H1 (cell line): ENCODE results near the gene PPP1R12C. TPM values are rescaled to one million over a fixed set of nuclear protein-coding genes. Genes with fewer than 3 reads are reported as not detected.

ENCODE experiments used
- CTCF ChIA-PET: fragments of 300-600 bp; sonication (Branson Sonifier 250); formaldehyde crosslinking; loops from one replicate; lab custom pipeline; 2021; ENCODE audit not compliant: partially characterized antibody; lab: Charles Lee
- POLR2A ChIA-PET: fragments of 300-600 bp; sonication (Branson Sonifier 250); formaldehyde crosslinking; loops from one replicate; lab custom pipeline; 2021; ENCODE audit warnings: inconsistent platforms; ENCODE audit not compliant: partially characterized antibody; lab: Charles Lee
- DNase-seq, 2 experiments: peaks; one replicate each; pipeline versions ENCODE4 v3.0.0 to v3.0.0-alpha.2; 2010 to 2022; ENCODE audit warnings: low spot score in 2 of 2, low read depth in 1 of 2, mixed read lengths in 1 of 2
- FAIRE-seq: peaks from 2 replicates; lab custom pipeline; 2011; peaks lifted over from hg19 to GRCh38; lab: Jason Lieb, UNC
- H2AFZ ChIP-seq: 2 replicates; pipeline ENCODE4 v1.8.1; 2012; ENCODE audit warnings: low read length, inconsistent platforms
- H2AK5ac ChIP-seq: 2 replicates; pipeline ENCODE4 v1.6.1; 2013; ENCODE audit warnings: low read depth, low read length
- H2BK120ac ChIP-seq: replicated peaks from 2 replicates; pipeline ENCODE3; 2013; ENCODE audit warnings: low read depth, low read length, inconsistent platforms
- H2BK12ac ChIP-seq: 2 replicates; pipeline ENCODE4 v1.6.1; 2013; ENCODE audit warnings: low read depth, low read length
- H2BK15ac ChIP-seq: 2 replicates; pipeline ENCODE4 v1.6.1; 2013; ENCODE audit warnings: low read length
- H2BK20ac ChIP-seq: 2 replicates; pipeline ENCODE4 v1.6.1; 2013; ENCODE audit warnings: low read length
- H2BK5ac ChIP-seq: 2 replicates; pipeline ENCODE4 v1.6.1; 2013; ENCODE audit warnings: low read depth, low read length
- H3K14ac ChIP-seq: 2 replicates; pipeline ENCODE4 v1.6.1; 2013; ENCODE audit warnings: inconsistent platforms; ENCODE audit not compliant: insufficient read length
- H3K18ac ChIP-seq: 2 replicates; pipeline ENCODE4 v1.6.1; 2013; ENCODE audit warnings: low read length; ENCODE audit errors: extremely low read depth
- H3K23ac ChIP-seq: 2 replicates; pipeline ENCODE4 v1.6.1; 2013; ENCODE audit warnings: inconsistent platforms; ENCODE audit not compliant: insufficient read length
- H3K23me2 ChIP-seq: 2 replicates; pipeline ENCODE4 v1.6.1; 2013; ENCODE audit warnings: low read depth, low read length
- H3K27ac ChIP-seq: 2 replicates; pipeline ENCODE4 v1.6.1; 2011; ENCODE audit warnings: low read depth, low read length, inconsistent platforms
- H3K27me3 ChIP-seq, 4 experiments: replicated peaks in 1 of 4; 1 replicate in 1 of 4; 2 replicates in 3 of 4; pipeline versions ENCODE4 v1.6.1 to v1.8.1; 2011 to 2013; ENCODE audit warnings: low read length in 3 of 4, mild to moderate bottlenecking in 3 of 4, inconsistent platforms in 2 of 4, mixed read lengths in 2 of 4, moderate library complexity in 1 of 4; ENCODE audit not compliant: control insufficient read depth in 3 of 4, insufficient read depth in 3 of 4; ENCODE audit errors: extremely low read depth in 1 of 4
- H3K36me3 ChIP-seq, 4 experiments: 2 replicates each; pipeline versions ENCODE4 v1.6.1 to v1.8.1; 2011 to 2013; ENCODE audit warnings: mild to moderate bottlenecking in 4 of 4, low read length in 3 of 4, moderate library complexity in 2 of 4, control low read depth in 1 of 4, inconsistent platforms in 1 of 4; ENCODE audit not compliant: insufficient read depth in 4 of 4, control insufficient read depth in 2 of 4
- H3K4ac ChIP-seq: replicated peaks from 2 replicates; pipeline ENCODE3; 2013; ENCODE audit warnings: low read length, low read depth, mixed read lengths, inconsistent platforms; ENCODE audit not compliant: insufficient read length
- H3K4me1 ChIP-seq, 4 experiments: replicated peaks in 1 of 4; 1 replicate in 1 of 4; 2 replicates in 3 of 4; pipeline versions ENCODE4 v1.6.1 to v1.8.1; 2011 to 2013; ENCODE audit warnings: low read length in 3 of 4, inconsistent platforms in 2 of 4, mixed read lengths in 1 of 4; ENCODE audit not compliant: insufficient read depth in 4 of 4, control insufficient read depth in 3 of 4
- H3K4me2 ChIP-seq, 2 experiments: 2 replicates each; pipeline versions ENCODE4 v1.6.1 to v1.8.1; 2011 to 2013; ENCODE audit warnings: low read depth in 2 of 2, low read length in 2 of 2, control low read depth in 1 of 2, inconsistent platforms in 1 of 2, mild to moderate bottlenecking in 1 of 2; ENCODE audit not compliant: insufficient read depth in 1 of 2
- H3K4me3 ChIP-seq, 4 experiments: fragments of 200-600, 300-600 bp in 1 of 4; sonication (generic), shearing (Covaris generic), sonication (Bioruptor Twin) in 1 of 4; 2 replicates each; pipeline versions ENCODE4 v1.5.1 to v1.8.1; 2011 to 2016; ENCODE audit warnings: low read length in 4 of 4, low read depth in 3 of 4, control low read depth in 2 of 4, inconsistent platforms in 2 of 4, mild to moderate bottlenecking in 2 of 4, mixed read lengths in 1 of 4, moderate library complexity in 1 of 4; ENCODE audit not compliant: insufficient read depth in 2 of 4; ENCODE audit errors: extremely low read depth in 1 of 4
- H3K56ac ChIP-seq: replicated peaks from 2 replicates; pipeline ENCODE3; 2013; ENCODE audit warnings: low read depth, mild to moderate bottlenecking, mixed read lengths, low read length, inconsistent platforms; ENCODE audit not compliant: insufficient read length
- H3K79me1 ChIP-seq: 2 replicates; pipeline ENCODE4 v1.6.1; 2013; ENCODE audit warnings: low read depth, low read length, control low read depth
- H3K79me2 ChIP-seq, 2 experiments: 2 replicates each; pipeline versions ENCODE4 v1.6.1 to v1.8.1; 2012 to 2013; ENCODE audit warnings: low read length in 2 of 2, mild to moderate bottlenecking in 2 of 2, inconsistent platforms in 1 of 2; ENCODE audit not compliant: insufficient read depth in 2 of 2, control insufficient read depth in 1 of 2
- H3K9ac ChIP-seq, 4 experiments: replicated peaks in 1 of 4; 1 replicate in 1 of 4; 2 replicates in 3 of 4; pipeline versions ENCODE4 v1.6.1 to v1.8.1; 2011 to 2013; ENCODE audit warnings: low read depth in 3 of 4, low read length in 3 of 4, control low read depth in 2 of 4, mild to moderate bottlenecking in 2 of 4, moderate library complexity in 2 of 4, inconsistent platforms in 1 of 4; ENCODE audit errors: extremely low read depth in 1 of 4
- H3K9me3 ChIP-seq, 2 experiments: 2 replicates each; pipeline versions ENCODE4 v1.6.1 to v1.8.1; 2012 to 2013; ENCODE audit warnings: mild to moderate bottlenecking in 2 of 2, moderate library complexity in 2 of 2, control low read depth in 1 of 2, inconsistent platforms in 1 of 2, low read depth in 1 of 2, low read length in 1 of 2, mixed read lengths in 1 of 2; ENCODE audit not compliant: insufficient read depth in 2 of 2
- H4K20me1 ChIP-seq, 2 experiments: replicated peaks in 1 of 2; 2 replicates each; pipeline versions ENCODE3 to v1.8.1; 2011 to 2013; ENCODE audit warnings: inconsistent platforms in 2 of 2, low read length in 2 of 2, mild to moderate bottlenecking in 1 of 2; ENCODE audit not compliant: insufficient read depth in 2 of 2, control insufficient read depth in 1 of 2
- H4K5ac ChIP-seq: 2 replicates; pipeline ENCODE4 v1.6.1; 2013; ENCODE audit warnings: low read length, low read depth, mixed read lengths, inconsistent platforms; ENCODE audit not compliant: insufficient read length
- H4K8ac ChIP-seq: 2 replicates; pipeline ENCODE4 v1.8.0; 2013; ENCODE audit warnings: mild to moderate bottlenecking, moderate library complexity, low read length, inconsistent platforms; ENCODE audit not compliant: insufficient read depth; ENCODE audit errors: extremely low read depth
- H4K91ac ChIP-seq: replicated peaks from 2 replicates; pipeline ENCODE3; 2013; ENCODE audit warnings: low read length, mixed read lengths, inconsistent platforms; ENCODE audit not compliant: insufficient read length
- ASH2L ChIP-seq: fragments of 200-600, 300-600 bp; sonication (generic); IDR thresholded peaks from one replicate; pipeline ENCODE4 v1.7.1; 2017; ENCODE audit warnings: low read length
- WGBS, 2 experiments: shearing (Covaris generic) in 1 of 2; methylation state at CpG; one replicate each; pipeline versions ENCODE4 v1.1.6 to v1.1.7; 2013 to 2015; ENCODE audit warnings: low lambda C conversion rate in 2 of 2, mixed read lengths in 2 of 2, inconsistent platforms in 1 of 2, low coverage in 1 of 2, missing lambda C conversion rate in 1 of 2; ENCODE audit not compliant: insufficient replicate concordance in 2 of 2, insufficient coverage in 1 of 2, insufficient read length in 1 of 2; ENCODE audit errors: extremely low coverage in 1 of 2, missing lambda C conversion rate in 1 of 2; 5-methylcytosine and 5-hydroxymethylcytosine counted together
- polyA plus RNA-seq, 7 experiments: library from polyadenylated mRNA; depleted of rRNA in 3 of 7; stranded (reverse) in 5 of 7; unstranded in 2 of 7; fragments of >200 nt in 5 of 7; fragments of 200-250 nt in 2 of 7; gene quantifications; 1 replicate in 5 of 7; 2 replicates in 1 of 7; 4 replicates in 1 of 7; pipeline versions ENCODE4 v1.2.1 to v1.2.3, GENCODE V29; 2011 to 2013; ENCODE audit warnings: missing spikeins in 2 of 7, mixed read lengths in 2 of 7
- total RNA-seq: library from RNA; stranded (reverse); fragmentation: NEBNext Ultra II Directional; extraction: Animal tissue kit (Norgen Biotek cat#: 25700); gene quantifications from 2 replicates; pipeline ENCODE4 v1.2.1, GENCODE V29; 2021

PPP1R12C gene
- total and polyA plus RNA-seq, 2 of the 8 experiments (the other 6 are each of a cell fraction or from before 2014, with no cell fraction given): 31.7 to 71.5 TPM

DNA sequence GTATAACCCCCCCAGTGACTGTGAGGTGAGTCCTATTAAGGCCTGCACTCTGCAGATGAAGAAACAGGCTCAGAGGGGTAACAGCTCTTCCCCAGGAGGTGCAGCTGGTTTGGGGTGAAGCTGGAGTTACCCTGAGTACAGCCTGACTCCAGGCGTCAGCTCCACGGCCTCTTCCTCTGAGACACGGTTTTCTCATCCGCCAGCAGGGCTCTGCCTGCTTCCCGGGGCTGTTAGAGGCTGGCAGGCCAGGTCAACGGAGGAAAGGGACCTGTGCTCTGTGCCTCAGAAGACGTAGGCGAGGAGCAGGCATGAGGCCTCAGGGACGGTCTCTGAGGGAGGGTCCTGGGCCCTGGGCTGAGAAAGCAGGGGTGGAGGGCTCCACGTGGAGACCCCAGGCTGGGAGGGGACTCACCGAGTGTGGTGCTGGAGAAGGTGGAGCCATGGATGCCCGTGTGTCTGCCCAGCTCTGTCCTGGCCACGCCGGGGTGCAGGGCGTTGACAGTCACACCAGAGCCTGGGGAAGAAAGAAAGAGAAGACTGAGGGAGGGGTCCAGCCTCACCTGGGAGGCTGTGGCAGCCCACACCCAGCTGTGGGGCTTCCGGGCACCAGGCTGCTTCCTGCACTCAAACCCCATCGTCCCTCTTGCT, 70.3 kb downstream of the PPP1R12C start:
- H3K23me2 ChIP-seq: no peaks in the 10 kb centered on the region; the same call in 1 of the 2 replicates
- H3K36me3 ChIP-seq: peaks cover 10 to 63% (median 31%) of the 10 kb centered on the region in 4 experiments
- H3K9ac ChIP-seq: no peak overlapping the region
- no peak overlapping the region for H2AK5ac ChIP-seq
- H3K27ac ChIP-seq: no peak overlapping the region
- no peaks in the 10 kb centered on the region for H3K9me3 ChIP-seq
- no peak overlapping the region for H2BK12ac ChIP-seq
- no peak overlapping the region for H2BK5ac ChIP-seq
- no peak overlapping the region for H3K4me2 ChIP-seq
- H3K18ac ChIP-seq: no peak overlapping the region
- ChIA-PET POLR2A (interaction anchor here (0.6 to 1.6 kb wide), 5 partner anchors 9 to 172 kb away, joined by 3 to 7 read pairs (median 3); no protein-coding TSS in a partner anchor), CTCF (interaction anchor here (0.7 to 1.2 kb wide), 6 partner anchors 11 to 781 kb away, joined by 3 to 6 read pairs (median 3); partner anchors contain the start of gene DNAAF3)
- H4K5ac ChIP-seq: no peak overlapping the region
- no peaks in the 10 kb centered on the region for H3K27me3 ChIP-seq
- H2BK20ac ChIP-seq: no peak overlapping the region
- 95% methylated on average over 17 of the region's 17 CpGs; no CpG with 5 or more reads in 1 of the 2 experiments for WGBS, 2 experiments
- peaks cover 8 to 9% of the 10 kb centered on the region in 2 experiments for H4K20me1 ChIP-seq
- no peak for FAIRE-seq
- H3K14ac ChIP-seq: no peak overlapping the region
- H2AFZ ChIP-seq: no peak overlapping the region
- no peak overlapping the region for H3K56ac ChIP-seq
- no peak overlapping the region for H4K8ac ChIP-seq
- H3K4ac ChIP-seq: no peak overlapping the region
- no peaks in the 10 kb centered on the region for H3K79me2 ChIP-seq
- no peak for DNase-seq
- H2BK15ac ChIP-seq: no peak overlapping the region
- H3K4me3 ChIP-seq: no peak overlapping the region
- peaks cover 2% of the 10 kb centered on the region; the same call in 1 of the 2 replicates for H3K79me1 ChIP-seq
- no peak overlapping the region for H4K91ac ChIP-seq
- no peaks in the 10 kb centered on the region; a peak in 1 of 7 replicates for H3K4me1 ChIP-seq
- H2BK120ac ChIP-seq: no peak overlapping the region
- no peak overlapping the region for H3K23ac ChIP-seq
- TF ChIP-seq ASH2L: no peak
